SK-N-SH treated with all-trans-retinoic acid at 6 μM for 48 hours (cell line): Measurements from ENCODE around the gene SGTA.

Experiments used
- ATAC-seq: fragments of 200-7000 bp; cut with Tn5 transposase; 3 replicates; pipeline ENCODE4 v1.9.1; 2020; ENCODE audit warnings: mild to moderate bottlenecking, moderate library complexity
- ARNTL ChIP-seq: fragments of 450-650 bp; formaldehyde crosslinking; IDR thresholded peaks from 2 replicates; pipeline ENCODE4 v1.5.0; 2020; ENCODE audit warnings: low read depth, mild to moderate bottlenecking, moderate library complexity, borderline replicate concordance
- BACH2 ChIP-seq: fragments of 250-450 bp; sonication (Bioruptor Pico); IDR thresholded peaks from 2 replicates; pipeline ENCODE4 v1.9.0; 2021; ENCODE audit warnings: mild to moderate bottlenecking, borderline replicate concordance
- CREB5 ChIP-seq: fragments of 250-450 bp; sonication (Bioruptor Pico); IDR thresholded peaks from 2 replicates; pipeline ENCODE4 v1.5.1; 2020; ENCODE audit warnings: low read depth, mild to moderate bottlenecking, moderate library complexity
- CSDC2 ChIP-seq: fragments of 250-450 bp; sonication (Bioruptor Pico); IDR thresholded peaks from 2 replicates; pipeline ENCODE4 v1.5.0; 2020; ENCODE audit warnings: mild to moderate bottlenecking, moderate library complexity
- CSRNP3 ChIP-seq: fragments of 250-450 bp; sonication (Bioruptor Pico); IDR thresholded peaks from 2 replicates; pipeline ENCODE4 v1.5.1; 2021; ENCODE audit warnings: mild to moderate bottlenecking, moderate library complexity
- ESRRG ChIP-seq: fragments of 250-450 bp; sonication (Bioruptor Pico); IDR thresholded peaks from 2 replicates; pipeline ENCODE4 v1.6.1; 2021; ENCODE audit warnings: mild to moderate bottlenecking
- GLIS3 ChIP-seq: fragments of 250-450 bp; sonication (Bioruptor Pico); IDR thresholded peaks from 2 replicates; pipeline ENCODE4 v1.5.0; 2020; ENCODE audit warnings: mild to moderate bottlenecking, moderate library complexity
- OSR1 ChIP-seq: fragments of 250-450 bp; sonication (Bioruptor Pico); IDR thresholded peaks from 2 replicates; pipeline ENCODE4 v1.8.0; 2022; ENCODE audit warnings: moderate library complexity, mild to moderate bottlenecking, inconsistent platforms
- PATZ1 ChIP-seq: fragments of 250-450 bp; sonication (Bioruptor Pico); IDR thresholded peaks from 2 replicates; pipeline ENCODE4 v1.8.0; 2020; ENCODE audit warnings: mild to moderate bottlenecking, moderate library complexity, borderline replicate concordance
- POU6F1 ChIP-seq: fragments of 250-450 bp; sonication (Bioruptor Pico); IDR thresholded peaks from 2 replicates; pipeline ENCODE4 v1.8.0; 2021; ENCODE audit warnings: low read depth, mild to moderate bottlenecking, moderate library complexity, borderline replicate concordance
- PPARA ChIP-seq: fragments of 250-450 bp; sonication (Bioruptor Pico); IDR thresholded peaks from 2 replicates; pipeline ENCODE4 v1.5.0; 2020; ENCODE audit warnings: mild to moderate bottlenecking, borderline replicate concordance
- RARB ChIP-seq: fragments of 250-450 bp; sonication (Bioruptor Pico); IDR thresholded peaks from 2 replicates; pipeline ENCODE4 v1.8.0; 2021; ENCODE audit warnings: mild to moderate bottlenecking, moderate library complexity
- SNAI2 ChIP-seq: fragments of 250-450 bp; sonication (Bioruptor Pico); IDR thresholded peaks from 2 replicates; pipeline ENCODE4 v1.5.0; 2020; ENCODE audit warnings: mild to moderate bottlenecking, moderate library complexity
- TCF4 ChIP-seq: fragments of 250-450 bp; sonication (Bioruptor Pico); IDR thresholded peaks from 2 replicates; pipeline ENCODE4 v1.8.0; 2021; ENCODE audit warnings: mild to moderate bottlenecking, moderate library complexity, borderline replicate concordance
- TOX ChIP-seq: fragments of 250-450 bp; sonication (Bioruptor Pico); IDR thresholded peaks from 2 replicates; pipeline ENCODE4 v1.8.0; 2021; ENCODE audit warnings: mild to moderate bottlenecking, moderate library complexity, borderline replicate concordance
- TSHZ2 ChIP-seq: fragments of 250-450 bp; sonication (Bioruptor Pico); IDR thresholded peaks from 2 replicates; pipeline ENCODE4 v1.5.0; 2020; ENCODE audit warnings: mild to moderate bottlenecking, moderate library complexity
- ZFP3 ChIP-seq: fragments of 250-450 bp; sonication (Bioruptor Pico); IDR thresholded peaks from 2 replicates; pipeline ENCODE4 v1.5.0; 2020; ENCODE audit warnings: mild to moderate bottlenecking, moderate library complexity
- ZFP30 ChIP-seq: fragments of 450-650 bp; formaldehyde crosslinking; IDR thresholded peaks from 2 replicates; pipeline ENCODE4 v1.5.0; 2022; ENCODE audit warnings: mild to moderate bottlenecking, moderate library complexity
- ZNF565 ChIP-seq: fragments of 450-650 bp; formaldehyde crosslinking; conservative IDR thresholded peaks from 2 replicates; pipeline ENCODE4 v1.5.0; 2020; ENCODE audit warnings: low read depth, mild to moderate bottlenecking, moderate library complexity
- ZNF8 ChIP-seq: fragments of 450-650 bp; formaldehyde crosslinking; IDR thresholded peaks from 2 replicates; pipeline ENCODE4 v1.5.0; 2020; ENCODE audit warnings: mild to moderate bottlenecking, moderate library complexity

The SGTA gene

GRCh38 chr19:2728783-2729387, 54.2 kb downstream of the SGTA start:
- no peak for ATAC-seq
- no peak for TF ChIP-seq TCF4
- no peak for TF ChIP-seq ZNF565 (CRISPR knock-in tag)
- TF ChIP-seq ESRRG (CRISPR knock-in tag), result no peak
- TF ChIP-seq CSDC2, result no peak
- TF ChIP-seq RARB (CRISPR knock-in tag), result no peak
- TF ChIP-seq POU6F1 (CRISPR knock-in tag), result no peak
- no peak for TF ChIP-seq GLIS3 (CRISPR knock-in tag)
- TF ChIP-seq TOX (CRISPR knock-in tag), result no peak
- no peak for TF ChIP-seq PPARA (CRISPR knock-in tag)
- TF ChIP-seq SNAI2 (CRISPR knock-in tag), result no peak
- TF ChIP-seq ZNF8, result no peak

GRCh38 chr19:2727640-2727944, 55.5 kb downstream of the SGTA start:
- TF ChIP-seq GLIS3 (CRISPR knock-in tag), result no peak

GRCh38 chr19:2726904-2727639, 56.0 kb downstream of the SGTA start:
- ATAC-seq, result peak; percentile 12; the same call in 2 of the 3 replicates
- TF ChIP-seq CSRNP3 (CRISPR knock-in tag) (no peak), ESRRG (CRISPR knock-in tag) (no peak), ZFP3 (CRISPR knock-in tag) (no peak), TCF4 (no peak), POU6F1 (CRISPR knock-in tag) (no peak), CSDC2 (no peak), ZNF8 (no peak), CREB5 (no peak)

More at GRCh38 chr19:2727640-2727944, 55.5 kb downstream of the SGTA start:
- no peak for ATAC-seq

- ATAC-seq, result no peak
- no peak for TF ChIP-seq OSR1 (CRISPR knock-in tag)
- TF ChIP-seq PATZ1, result no peak
- no peak for TF ChIP-seq ZFP3 (CRISPR knock-in tag)
- TF ChIP-seq CSDC2, result no peak
- TF ChIP-seq BACH2 (CRISPR knock-in tag), result no peak
- no peak for TF ChIP-seq ARNTL
- no peak for TF ChIP-seq PPARA (CRISPR knock-in tag)
- TF ChIP-seq ESRRG (CRISPR knock-in tag), result no peak
- no peak for TF ChIP-seq ZFP30
- no peak for TF ChIP-seq TSHZ2 (CRISPR knock-in tag)
Measured at GRCh38 chr19:2726160-2726855, 56.8 kb downstream of the SGTA start.
